T1000 (cell line): ENCODE results near the gene GNG13.
"Not testable (repeated sequence)": the region's sequence is repeated elsewhere in the genome, so short reads cannot be mapped to it uniquely, and the experiment has no call there.

ENCODE experiments used
- DNase-seq: peaks from one replicate; lab custom pipeline; 2025; ENCODE audit warnings: mixed read lengths; lab: John Stamatoyannopoulos, UW

Gene GNG13, protein sequence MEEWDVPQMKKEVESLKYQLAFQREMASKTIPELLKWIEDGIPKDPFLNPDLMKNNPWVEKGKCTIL

DNA sequence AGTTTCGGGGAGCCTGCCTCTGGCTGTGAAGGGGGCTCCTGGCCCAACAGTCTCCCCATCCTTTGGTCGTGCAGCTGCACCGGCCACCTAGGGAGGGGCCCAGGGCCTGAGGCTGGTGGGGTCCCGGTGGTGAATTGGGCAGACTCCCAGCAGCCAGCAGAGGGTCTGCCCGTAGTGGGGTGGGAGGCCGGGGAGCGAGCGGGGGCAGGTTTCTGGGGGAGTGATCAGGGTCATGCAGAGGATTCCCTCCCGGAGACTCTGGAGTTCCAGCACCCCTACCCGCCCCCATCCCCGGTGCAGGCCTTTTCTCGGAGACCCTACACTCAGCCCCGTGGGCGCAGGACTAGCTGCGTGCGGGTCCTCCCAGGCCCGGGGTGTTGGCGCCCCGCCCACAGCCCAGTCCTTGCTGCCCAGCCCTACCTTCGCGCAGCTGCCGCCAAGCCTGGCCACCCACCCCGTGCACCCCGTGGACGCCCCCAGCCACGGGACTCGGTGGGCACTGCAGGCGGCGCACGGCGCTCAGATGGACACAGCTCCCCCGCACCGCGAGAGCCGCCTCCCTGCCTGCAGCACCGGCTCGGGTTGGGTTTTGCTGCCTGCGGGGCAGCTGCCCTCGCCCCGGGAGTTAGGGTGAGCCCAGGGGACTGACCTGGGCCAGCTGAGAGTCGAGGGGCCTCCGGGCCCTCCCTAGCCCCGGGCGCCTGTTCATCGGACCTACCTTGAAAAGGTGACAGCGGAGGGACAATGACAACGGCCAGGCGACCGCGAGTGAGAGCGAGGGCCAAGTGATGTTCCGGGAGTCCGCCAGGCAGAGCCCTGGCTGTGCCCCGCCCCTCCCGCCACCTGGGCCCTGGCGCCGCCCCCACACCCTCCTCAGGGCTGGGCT, at the start of gene GNG13:
GNG13 (minus strand) TSS at position 787 of the 886 bp plus-strand sequence. CDS start 1,657 bp downstream, outside the sequence.
- DNase-seq: no peak

DNA sequence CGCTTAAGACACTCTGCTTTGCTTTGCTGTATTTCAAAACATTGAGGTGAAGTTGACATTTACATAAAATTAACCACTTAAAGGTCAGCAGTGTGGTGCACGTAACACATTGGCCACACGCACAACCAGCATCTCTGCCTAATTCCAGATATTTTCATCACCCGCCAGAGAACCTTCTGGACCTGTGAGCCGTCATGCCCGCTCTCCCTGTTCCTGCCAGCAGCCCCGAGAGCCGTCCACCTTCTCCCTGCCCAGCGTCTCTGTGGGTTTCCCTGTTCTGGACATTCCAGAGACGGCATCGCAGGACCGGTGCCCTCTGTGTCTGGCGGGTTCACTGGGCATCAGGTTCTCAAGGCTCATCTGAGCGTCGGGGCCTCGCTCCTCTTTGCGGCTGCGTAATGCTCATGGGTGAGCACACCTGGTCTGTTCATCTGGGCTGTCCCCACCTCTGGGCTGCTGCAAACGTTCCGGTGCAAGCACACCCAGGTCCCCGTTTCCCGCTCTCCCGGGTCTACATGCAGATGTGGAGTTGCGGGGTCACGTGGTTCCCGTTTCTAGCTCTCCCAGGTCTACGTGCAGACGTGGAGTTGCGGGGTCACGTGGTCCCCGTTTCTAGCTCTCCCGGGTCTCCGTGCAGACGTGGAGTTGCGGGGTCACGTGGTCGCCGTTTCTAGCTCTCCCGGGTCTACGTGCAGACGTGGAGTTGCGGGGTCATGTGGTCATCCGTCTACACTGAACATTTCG, 48.1 kb upstream of the GNG13 start:
- DNase-seq: no peak

DNA sequence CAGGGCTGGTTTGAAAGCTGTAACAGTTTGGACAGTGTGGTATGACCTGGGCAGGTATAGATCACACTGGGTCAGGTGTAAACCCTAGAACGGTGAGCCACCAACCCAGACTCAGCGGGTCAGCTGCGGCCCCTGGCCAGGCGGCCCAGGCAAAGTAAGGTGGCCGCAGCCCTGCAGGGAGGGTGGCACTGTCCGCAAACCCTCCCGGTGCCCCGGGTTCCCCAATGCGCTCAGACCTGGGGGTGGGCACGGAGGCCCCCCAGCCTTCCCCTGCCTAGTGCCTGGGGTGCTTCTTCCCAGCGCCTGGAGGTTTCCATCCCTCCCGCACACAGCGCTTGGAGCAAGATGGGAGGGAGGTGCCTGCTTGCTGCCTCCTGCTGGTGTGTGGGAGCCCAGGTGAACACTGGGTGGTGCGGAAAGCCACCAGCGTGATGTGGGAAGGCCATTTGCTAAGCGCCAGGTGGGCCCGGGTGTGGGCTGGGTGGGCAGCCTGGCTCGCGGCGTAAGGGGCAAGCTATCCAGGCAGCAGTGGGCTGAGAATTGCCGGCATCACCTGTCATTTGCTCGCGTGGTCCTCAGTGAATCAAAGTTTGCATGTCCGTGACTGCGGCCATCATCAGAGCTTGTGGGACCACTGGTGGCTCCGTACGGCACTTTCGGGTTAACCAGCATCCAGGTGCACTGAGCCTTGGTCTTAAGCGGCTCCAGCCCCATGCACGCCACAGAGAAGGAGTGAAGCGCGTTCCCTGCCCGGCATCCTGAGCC, 47.3 kb upstream of the GNG13 start:
- DNase-seq: no peak

DNA sequence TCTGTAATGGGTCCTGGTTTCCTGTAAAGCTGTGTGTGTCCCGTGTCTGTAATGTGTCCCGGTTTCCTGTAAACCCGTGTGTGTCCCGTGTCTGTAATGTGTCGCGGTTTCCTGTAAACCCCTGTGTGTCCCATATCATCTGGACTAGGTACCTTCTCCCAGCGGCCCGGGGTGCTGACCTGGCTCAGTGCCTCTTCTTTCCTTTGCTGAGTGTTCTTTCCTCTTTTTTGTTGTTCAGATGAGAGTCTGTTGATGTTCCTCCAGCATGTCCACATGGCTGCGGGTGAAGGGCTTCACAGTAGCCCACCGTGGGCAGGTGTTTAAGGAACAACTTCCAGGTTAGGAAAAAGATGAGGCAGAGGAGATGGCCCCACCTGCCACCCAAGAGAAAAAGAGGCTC, 46.6 kb upstream of the GNG13 start:
- no peak for DNase-seq

DNA sequence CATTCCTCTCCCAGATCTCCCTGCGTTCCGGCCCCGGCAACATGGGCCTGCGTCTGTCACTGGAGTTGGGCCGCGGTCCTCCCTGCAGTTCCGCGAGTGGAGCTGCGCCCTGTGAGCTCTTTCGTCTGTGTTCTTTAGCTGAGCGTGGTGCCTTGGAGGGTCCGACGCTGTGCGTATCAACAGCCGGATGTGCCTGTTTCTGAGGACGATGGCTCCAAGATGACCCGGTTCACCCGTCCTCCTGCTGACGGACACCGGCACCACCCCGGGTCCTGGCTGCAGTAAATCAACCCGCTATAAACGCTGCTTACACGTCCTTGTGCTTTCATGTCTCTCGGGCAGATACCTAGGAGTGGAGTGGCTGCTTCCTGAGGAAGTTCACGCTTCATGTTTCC, 44.8 kb upstream of the GNG13 start:
- DNase-seq: no peak

DNA sequence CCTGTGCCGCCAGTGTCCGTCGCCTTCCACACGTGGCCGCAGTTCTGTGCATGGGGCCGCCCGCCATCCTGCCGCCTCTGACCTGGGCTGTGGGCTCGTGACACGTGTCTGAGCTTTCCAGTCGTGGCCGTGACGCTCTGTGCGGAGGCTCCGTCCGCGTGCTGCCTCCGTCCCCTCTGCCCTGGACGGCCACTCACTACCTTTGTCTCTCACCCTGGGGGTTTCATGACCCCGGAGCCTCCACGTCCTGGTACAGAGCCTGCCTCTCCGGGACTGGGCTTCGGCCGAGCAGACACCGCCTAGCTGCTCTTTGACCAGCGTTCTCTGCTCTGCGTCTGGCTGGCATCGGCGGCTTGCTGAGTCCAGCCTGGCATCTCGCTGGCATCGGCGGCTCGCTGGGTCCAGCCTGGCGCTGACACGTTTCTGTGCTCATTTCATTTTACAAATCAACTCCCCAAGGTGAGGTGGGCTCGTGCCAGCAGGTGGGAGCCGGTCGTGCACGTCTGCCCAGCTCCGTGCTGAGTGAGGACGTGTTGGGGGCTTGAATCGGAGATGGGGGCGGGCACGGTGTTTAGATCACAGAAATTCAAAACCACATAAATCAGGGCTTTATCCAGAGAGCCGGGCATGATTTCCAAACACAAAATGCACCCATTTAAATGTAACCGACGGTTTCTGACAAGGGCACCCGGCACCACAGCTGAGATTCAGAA, 44.3 kb upstream of the GNG13 start:
- no peak for DNase-seq

DNA sequence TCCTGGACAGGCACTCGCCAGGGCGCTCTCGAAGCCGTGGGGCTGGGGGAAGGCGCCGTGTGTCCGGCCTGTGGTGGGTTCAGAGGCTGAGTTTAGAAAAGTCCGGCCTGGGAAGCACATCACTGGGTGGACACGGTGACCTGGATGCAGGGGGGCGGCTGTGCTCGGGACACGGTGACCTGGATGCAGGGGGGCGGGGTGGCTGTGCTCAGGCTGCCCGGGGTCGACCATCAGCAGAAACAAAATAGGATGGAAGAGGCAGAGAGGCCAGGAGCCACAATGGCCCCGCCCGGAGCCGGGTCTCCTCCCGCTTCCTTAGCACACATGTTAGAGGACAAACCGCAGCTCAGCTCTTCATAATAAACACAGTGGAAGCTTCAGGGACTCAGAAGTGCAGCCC, 43.2 kb upstream of the GNG13 start:
- no peak for DNase-seq

DNA sequence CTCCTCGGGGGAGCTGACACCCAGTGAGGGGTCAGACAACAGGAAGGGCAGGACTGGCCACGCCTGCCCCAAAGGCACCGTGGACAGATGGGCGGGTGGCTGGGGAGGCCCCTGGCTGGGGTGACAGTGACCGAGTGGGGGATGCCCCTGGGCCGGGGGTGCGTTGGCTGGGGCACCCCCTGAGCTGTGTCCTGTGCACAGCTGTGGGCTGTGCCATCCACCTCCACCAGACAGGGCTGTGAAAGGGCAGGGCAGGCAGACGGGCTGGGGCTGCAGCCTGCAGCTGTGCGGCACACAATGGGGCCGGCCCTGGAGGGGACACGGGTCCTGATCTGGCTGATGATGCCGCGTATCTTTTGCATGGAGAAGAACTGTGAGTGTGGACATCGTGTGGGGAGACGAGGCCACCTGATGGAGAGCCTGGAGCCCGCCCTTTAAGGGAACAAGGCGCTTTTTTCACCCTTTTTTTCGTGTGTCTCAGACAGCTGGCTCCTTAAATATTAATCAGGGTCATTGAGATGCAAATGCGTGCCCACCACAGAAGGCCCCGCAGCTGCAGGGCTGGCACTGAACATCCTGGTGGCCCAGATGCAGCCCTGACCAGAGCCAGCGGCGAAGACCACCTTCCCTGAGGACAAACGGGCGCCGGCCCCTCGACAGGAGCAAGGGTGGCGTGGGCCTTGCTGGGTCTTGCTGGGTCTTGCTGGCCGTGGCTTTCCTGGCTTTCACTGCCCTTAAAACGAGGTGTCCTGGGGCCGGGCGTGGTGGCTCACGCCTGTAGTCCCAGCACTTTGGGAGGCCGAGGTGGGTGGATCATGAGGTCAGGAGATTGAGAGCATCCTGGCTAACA, 42.4 kb upstream of the GNG13 start:
- no peak for DNase-seq

DNA sequence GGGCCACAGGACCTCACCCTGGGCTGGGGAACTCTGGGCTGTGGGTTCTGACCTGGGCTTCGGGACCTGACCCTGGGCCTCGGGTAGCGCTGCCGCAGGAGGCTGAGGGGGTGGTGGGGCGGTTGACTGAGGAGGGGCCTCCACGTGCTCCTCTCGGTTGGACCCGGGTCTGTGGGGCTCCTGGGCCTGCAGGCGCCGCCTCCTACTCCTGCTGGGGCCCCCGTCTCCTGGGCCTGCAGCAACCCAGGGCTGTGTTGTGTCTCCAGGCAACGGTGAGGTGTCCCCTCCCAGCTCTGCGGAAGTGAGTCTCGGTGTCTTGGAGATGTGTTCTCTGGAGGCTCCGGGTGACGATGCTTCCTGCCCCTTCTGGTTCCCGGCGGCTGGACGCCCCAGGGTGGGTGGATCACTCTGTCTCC, 41.5 kb upstream of the GNG13 start:
- DNase-seq: no peak

DNA sequence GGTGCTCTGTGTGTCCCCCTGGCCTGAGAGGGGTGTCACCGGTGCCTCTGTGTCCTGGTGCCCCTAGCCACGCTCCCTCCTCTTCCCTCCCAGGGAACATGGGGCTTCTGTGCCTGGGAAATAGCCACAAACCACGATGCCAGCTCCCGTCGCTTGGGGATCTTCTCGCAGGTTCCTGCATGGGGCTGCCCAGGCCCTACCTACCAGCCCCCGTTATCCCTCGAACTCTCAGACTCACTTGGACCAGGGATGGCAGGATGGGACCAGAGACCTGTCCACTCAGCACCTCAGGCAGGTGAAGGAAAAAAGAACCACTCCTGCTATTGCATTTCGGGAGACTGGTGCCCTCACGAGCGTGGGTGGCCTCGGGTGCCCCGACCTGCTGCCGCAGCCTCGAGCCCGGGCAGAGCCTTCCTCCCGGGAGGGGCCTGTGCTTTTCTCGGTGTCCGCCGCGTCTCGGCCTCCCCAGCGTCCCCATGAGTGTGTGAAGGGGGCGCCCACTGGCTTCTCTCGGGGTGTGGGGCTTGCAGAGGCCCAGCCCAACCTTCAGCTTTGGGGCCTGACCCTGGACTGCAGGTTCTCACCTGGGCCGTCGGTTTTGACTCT, 41.0 kb upstream of the GNG13 start:
- no peak for DNase-seq

DNA sequence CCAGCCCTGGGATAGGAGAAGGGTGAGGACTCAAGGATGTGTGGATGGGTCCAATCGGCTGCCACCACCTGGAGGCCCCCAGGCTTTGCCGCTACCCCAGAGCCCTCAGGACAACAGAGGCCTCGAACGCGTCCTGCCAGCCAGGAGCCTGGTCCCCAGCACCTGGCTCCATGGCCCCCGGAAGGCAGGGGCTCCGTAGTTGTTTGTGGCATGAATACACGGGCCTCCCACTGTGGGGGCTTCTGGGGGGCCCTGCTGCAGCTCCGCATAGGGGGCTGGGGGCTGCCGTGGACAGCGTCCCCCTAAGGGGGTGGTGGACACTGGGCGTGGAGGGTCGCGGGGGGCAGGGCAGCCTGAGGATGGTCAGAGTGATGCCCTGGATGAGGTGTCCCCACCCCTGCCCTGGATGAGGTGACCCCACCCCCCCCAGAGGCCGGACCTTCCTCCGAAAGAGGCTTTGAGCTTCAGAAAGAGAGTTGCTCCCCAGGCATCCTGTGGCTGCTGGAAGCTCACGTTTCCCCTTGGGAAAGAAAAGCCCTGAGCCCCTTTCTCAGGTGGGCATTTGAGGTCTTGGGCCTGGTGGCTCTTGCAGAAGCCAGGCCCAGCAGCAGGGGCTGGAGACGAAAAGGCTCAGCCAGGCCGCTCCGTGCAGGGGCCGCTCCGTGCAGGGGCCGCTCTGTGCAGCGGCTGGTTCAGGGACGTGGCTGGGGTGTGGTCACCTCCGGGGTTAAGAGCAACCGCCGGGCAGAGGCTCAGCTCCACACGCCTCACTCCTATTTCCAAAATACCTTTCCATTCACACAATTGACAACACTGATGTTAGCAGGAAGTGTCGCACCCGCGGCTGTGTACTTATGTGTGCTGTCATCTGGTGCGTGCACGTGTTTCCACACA, 40.3 kb upstream of the GNG13 start:
- no peak for DNase-seq

DNA sequence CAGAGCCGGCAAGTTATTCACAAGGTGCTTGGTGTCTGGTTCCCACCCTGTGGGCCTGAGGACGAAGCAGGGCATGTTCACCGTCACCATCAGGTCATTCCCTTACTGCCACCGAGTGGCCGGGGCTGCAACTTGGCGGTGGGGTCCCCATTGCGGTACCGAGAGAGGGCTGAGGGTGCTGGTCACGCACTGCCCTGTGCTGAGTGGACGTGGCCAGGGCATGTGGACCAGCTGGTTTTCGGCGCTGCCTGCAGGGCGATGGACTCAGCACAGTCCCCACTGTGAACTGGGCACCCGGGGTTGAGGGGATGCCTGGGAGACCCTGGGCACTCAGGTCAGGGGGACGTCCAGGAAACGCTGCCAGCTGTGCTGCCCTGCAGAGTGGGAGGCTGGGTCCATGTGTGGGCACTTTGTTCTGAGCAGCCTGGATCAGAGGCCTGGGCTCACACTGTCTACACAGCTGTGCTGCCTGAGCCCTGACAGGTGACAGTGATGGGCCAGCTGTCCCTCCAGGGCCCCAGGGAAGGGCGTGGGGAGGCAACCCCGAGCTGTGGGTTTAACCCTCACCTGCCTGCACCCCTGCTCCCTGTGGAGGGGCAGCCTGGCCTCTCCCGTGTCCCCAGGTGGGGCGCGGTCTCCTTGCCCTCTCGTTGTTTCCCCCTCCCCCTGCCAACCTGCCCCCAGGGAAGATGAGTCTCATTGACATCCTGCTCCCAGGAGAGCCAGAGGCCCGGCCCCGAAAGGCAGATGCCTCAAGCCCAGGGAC, 39.3 kb upstream of the GNG13 start:
- DNase-seq: no peak

DNA sequence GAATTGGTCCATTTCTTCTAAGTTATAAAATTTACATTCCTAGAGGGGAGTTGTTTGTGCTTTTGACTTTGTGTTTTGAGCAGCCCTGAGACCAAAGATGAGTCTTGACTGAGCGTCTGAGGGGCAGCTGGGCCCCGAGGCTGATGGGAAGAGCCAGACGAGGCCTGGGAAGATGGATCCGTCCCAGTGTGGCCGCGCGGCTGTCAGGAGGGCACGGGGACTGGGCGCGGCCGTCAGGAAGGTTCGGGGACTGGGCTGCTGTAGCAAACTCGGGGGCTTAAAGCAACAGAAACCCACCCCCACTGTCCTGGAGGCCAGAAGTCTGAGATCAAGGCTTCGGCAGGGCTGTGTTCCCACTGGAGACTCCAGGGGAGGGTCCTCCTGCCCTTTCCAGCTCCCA, 38.2 kb upstream of the GNG13 start:
- DNase-seq: no peak

DNA sequence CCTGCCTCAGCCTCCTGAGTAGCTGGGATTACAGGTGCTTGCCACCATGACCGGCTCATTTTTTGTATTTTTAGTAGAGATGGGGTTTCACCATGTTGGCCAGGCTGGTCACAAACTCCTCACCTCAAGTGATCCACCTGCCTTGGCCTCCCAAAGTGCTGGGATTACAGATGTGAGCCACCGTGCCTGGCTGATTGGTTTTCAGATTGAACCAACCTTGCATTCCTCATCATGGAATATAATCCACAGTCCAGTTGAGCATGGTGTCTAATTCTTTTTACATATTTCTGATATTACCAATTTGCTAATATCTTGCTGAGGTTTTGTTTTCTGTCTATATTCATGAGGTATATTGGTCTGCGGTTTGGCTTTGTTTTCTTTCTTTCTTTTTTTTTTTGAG, 36.3 kb upstream of the GNG13 start:
- not testable (repeated sequence) for DNase-seq

DNA sequence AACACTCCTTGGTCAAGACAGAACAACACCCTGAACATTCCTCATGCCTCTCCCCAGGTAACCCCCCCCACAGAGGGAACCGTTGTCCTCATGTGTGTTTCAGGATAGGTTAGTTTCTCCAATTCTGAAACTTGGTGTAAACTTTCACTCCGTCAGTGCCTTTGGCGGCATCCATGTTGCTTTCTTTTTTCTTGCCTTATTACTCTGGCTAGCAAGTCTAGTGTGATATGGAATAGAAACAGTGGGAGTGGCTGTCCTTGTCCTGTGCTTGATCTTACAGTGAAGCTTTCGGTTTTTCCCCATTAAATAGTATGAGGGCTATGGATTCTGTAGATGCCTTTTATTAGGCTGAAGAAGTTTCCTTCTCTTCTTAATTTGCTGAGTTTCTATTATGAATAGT, 35.7 kb upstream of the GNG13 start:
- no peak for DNase-seq

DNA sequence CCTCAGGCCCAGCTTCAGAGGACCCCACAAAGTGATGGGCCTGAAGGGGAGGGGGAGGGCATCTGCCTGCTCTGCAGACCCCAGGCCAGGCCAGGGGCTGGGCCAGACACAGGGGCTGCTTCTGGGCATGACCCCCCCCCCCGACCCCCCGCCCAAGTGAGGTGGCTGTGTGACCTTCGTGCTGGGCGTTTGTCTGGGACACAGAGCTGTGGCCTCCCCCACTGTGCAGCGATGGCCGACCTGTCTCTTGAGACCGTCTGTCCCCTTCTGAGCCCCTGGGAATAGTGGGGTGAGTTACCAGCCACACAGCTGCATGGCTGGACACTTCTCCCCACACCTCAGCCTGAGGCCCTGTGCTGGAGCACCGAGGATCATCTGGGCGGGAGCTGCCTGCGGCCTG, 34.8 kb upstream of the GNG13 start:
- DNase-seq: no peak

DNA sequence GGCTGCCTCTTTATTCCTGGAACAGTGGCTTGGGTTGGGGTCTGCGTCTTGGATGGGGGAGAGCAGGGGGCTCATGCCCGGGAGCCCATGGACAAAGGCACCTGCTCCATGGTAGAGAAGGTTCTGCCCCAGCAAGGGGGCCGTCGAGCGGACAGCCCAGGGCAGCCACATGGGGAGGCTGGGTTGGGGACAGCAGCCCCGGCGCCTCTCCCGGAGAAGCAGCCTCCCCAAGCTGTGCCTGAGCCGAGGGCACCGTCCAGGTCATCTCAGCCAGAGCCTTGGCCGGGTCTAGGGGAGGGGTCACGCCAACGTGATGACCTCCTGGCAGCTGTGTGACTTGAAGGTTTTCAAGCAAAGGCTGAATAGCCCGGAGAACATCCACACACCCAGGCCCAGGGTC, 32.9 kb upstream of the GNG13 start:
- DNase-seq: no peak

DNA sequence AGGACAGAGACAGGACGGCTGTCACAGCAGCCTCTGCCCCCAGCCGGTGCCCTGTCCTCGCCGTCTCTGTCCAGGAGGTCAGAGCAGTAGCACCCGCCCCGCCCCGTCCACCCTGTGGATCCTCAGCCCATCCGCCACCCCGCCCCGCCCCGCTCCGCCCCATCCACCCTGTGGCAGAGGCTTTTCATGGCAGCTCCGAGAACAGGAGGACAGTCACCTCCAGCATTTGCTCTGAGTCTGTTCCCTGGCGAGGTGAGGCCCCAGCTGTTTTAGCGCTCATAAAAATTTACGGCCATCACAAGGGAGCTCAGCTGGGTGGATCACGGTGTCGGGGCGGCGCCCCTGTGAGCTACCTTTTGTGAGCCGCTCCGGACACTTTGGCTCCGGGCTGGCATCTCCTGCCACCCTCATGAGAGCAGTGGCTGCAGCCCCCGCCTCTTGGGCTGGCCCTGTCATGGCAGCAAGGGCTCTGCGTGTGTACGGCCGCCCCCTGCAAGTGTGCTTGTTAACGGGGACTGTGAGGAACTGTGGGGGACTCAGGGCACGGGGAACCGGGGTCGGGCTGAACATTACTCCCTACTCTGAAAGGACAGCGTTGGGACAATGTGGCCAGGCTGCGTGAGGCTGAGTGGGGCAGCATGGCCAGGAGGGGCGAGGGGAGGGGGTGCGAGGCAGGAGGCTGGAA, 32.3 kb upstream of the GNG13 start:
- no peak for DNase-seq
